OCI-LY7 (cell line): ENCODE data around the gene SEMA4D. TPM values are rescaled to one million over a fixed set of nuclear protein-coding genes. Genes with fewer than 3 reads are reported as not detected.

Experiments used
- BruUV-seq: library from RNA; stranded (reverse); fragments of 400-500 nt; replicated peaks from 2 replicates; lab custom pipeline; 2021; lab: Mats Ljungman, UMichigan
- CTCF ChIA-PET: fragments of 300-600 bp; sonication (Branson Sonifier 250); formaldehyde crosslinking; loops from one replicate; lab custom pipeline; 2022; ENCODE audit warnings: antibody characterized with exemption; ENCODE audit not compliant: unreplicated experiment; lab: Charles Lee
- POLR2A ChIA-PET: fragments of 300-600 bp; sonication (Branson Sonifier 250); formaldehyde crosslinking; loops from one replicate; lab custom pipeline; 2022; ENCODE audit warnings: antibody characterized with exemption; lab: Charles Lee
- DNase-seq: peaks from one replicate; pipeline ENCODE4 v3.0.0-alpha.2; 2015; ENCODE audit warnings: low spot score
- H2AFZ ChIP-seq: fragments of 200-600 bp; sonication (generic), shearing (Covaris generic); 2 replicates; pipeline ENCODE4 v1.6.1; 2014; ENCODE audit warnings: mild to moderate bottlenecking, antibody characterized with exemption, low read length, moderate library complexity
- H3K27ac ChIP-seq: fragments of 200-600 bp; sonication (generic); 2 replicates; pipeline ENCODE4 v1.5.1; 2014; ENCODE audit warnings: mixed run types, low read depth, mild to moderate bottlenecking, moderate library complexity, low read length, inconsistent platforms; ENCODE audit not compliant: poor library complexity, severe bottlenecking
- H3K36me3 ChIP-seq: fragments of 200-600 bp; sonication (generic); 2 replicates; pipeline ENCODE4 v1.6.1; 2014; ENCODE audit warnings: mild to moderate bottlenecking, antibody characterized with exemption, low read length, moderate library complexity, mixed read lengths; ENCODE audit not compliant: insufficient read depth
- H3K4me1 ChIP-seq: fragments of 200-600 bp; sonication (generic); 2 replicates; pipeline ENCODE4 v1.5.1; 2014; ENCODE audit warnings: mild to moderate bottlenecking, low read length; ENCODE audit not compliant: insufficient read depth, poor library complexity, severe bottlenecking
- H3K4me2 ChIP-seq: fragments of 200-600 bp; sonication (generic); 2 replicates; pipeline ENCODE4 v1.6.1; 2014; ENCODE audit warnings: mild to moderate bottlenecking, low read length
- H3K4me3 ChIP-seq: fragments of 200-600 bp; sonication (generic); 2 replicates; pipeline ENCODE4 v1.5.1; 2014; ENCODE audit warnings: mild to moderate bottlenecking, low read depth, low read length; ENCODE audit not compliant: poor library complexity, severe bottlenecking
- H3K79me2 ChIP-seq: fragments of 200-600 bp; sonication (generic); 2 replicates; pipeline ENCODE4 v1.6.1; 2016; ENCODE audit warnings: low read depth, mild to moderate bottlenecking, low read length, moderate library complexity, mixed read lengths; ENCODE audit not compliant: insufficient read depth
- H3K9me2 ChIP-seq: fragments of 200-600 bp; sonication (generic); 2 replicates; pipeline ENCODE4 v1.6.1; 2016; ENCODE audit warnings: mild to moderate bottlenecking, low read length, mixed read lengths; ENCODE audit not compliant: insufficient read depth
- H3K9me3 ChIP-seq: fragments of 200-600 bp; sonication (generic); 2 replicates; pipeline ENCODE4 v1.6.1; 2014; ENCODE audit warnings: mild to moderate bottlenecking, mixed run types, low read length, mixed read lengths
- H4K20me1 ChIP-seq: fragments of 200-600 bp; sonication (generic); 2 replicates; pipeline ENCODE4 v1.6.1; 2014; ENCODE audit warnings: mild to moderate bottlenecking, antibody characterized with exemption, low read length, moderate library complexity, mixed read lengths; ENCODE audit not compliant: insufficient read depth
- EZH2phosphoT487 ChIP-seq: fragments of 200-600 bp; sonication (generic); IDR thresholded peaks from 2 replicates; pipeline ENCODE4 v1.6.1; 2018; ENCODE audit warnings: low read depth, borderline replicate concordance, mild to moderate bottlenecking, mixed run types, antibody characterized with exemption, low read length, moderate library complexity, mixed read lengths
- intact Hi-C: fragments of 100-400 bp; cut with micrococcal nuclease; formaldehyde crosslinking; loops from one replicate; pipeline ENCODE4 v1.10.0; 2022; ENCODE audit not compliant: unreplicated experiment
- total RNA-seq, 2 experiments: library from RNA; depleted of rRNA in 1 of 2; stranded (reverse); fragments of >200 nt in 1 of 2; shearing (Covaris generic) in 1 of 2; gene quantifications; 2 replicates each; pipeline ENCODE4 v1.2.3, GENCODE V29; 2014 to 2022
- TF ChIP-seq, protein P1 (sequence below): fragments of 200-600 bp; sonication (generic); conservative IDR thresholded peaks from 2 replicates; pipeline ENCODE4 v1.5.1; 2014; ENCODE audit warnings: mild to moderate bottlenecking, antibody characterized with exemption, low read length, moderate library complexity, mixed read lengths

The SEMA4D gene
- total RNA-seq, 2 experiments from 2014 or later: 28.5 to 60.5 TPM

GRCh38 chr9:89361031-89361430, 136.9 kb downstream of the SEMA4D start:
- CTCF ChIA-PET: no interaction called here
- intact Hi-C loops: no loop called here
- peaks cover 69% of the 10 kb centered on the region for H3K36me3 ChIP-seq

DNA sequence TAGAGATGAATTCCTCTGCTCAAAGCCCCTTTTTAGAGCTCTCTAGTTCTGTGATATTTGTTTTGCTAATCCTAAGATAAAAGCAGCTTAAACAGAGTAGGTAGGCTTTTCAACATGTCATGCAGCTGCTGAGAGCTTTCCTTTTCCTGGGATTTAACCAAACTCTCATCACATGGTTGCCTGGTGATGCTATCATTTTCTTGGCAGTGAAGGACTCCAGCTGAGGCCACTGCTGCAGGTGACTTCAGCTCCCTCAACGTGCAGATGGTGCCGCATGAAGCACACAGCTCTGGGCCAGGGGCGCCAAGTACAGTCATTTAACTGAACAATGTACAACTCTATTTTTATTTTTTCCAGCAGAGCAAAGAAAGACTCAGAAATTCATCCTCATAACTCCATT, 137.4 kb downstream of the SEMA4D start:
- intact Hi-C loops: no loop called here
- H3K36me3 ChIP-seq: peaks cover 75% of the 10 kb centered on the region
- H4K20me1 ChIP-seq: no peaks in the 10 kb centered on the region
- CTCF ChIA-PET: no interaction called here
- H3K4me2 ChIP-seq: no peak overlapping the region
- no peak overlapping the region for H3K27ac ChIP-seq
- BruUV-seq: no TSS peak
- no peak overlapping the region for H2AFZ ChIP-seq
- H3K79me2 ChIP-seq: no peaks in the 10 kb centered on the region
- POLR2A ChIA-PET: interaction anchor here (0.9 to 1.5 kb wide), 2 partner anchors 14 to 18 kb away, joined by 3 read pairs; no protein-coding TSS in a partner anchor
- H3K4me3 ChIP-seq: no peak overlapping the region
- DNase-seq: no peak
- H3K9me3 ChIP-seq: no peaks in the 10 kb centered on the region
- H3K9me2 ChIP-seq: no peaks in the 10 kb centered on the region
- TF ChIP-seq EZH2phosphoT487: no peak
- TF ChIP-seq, protein P1, sequence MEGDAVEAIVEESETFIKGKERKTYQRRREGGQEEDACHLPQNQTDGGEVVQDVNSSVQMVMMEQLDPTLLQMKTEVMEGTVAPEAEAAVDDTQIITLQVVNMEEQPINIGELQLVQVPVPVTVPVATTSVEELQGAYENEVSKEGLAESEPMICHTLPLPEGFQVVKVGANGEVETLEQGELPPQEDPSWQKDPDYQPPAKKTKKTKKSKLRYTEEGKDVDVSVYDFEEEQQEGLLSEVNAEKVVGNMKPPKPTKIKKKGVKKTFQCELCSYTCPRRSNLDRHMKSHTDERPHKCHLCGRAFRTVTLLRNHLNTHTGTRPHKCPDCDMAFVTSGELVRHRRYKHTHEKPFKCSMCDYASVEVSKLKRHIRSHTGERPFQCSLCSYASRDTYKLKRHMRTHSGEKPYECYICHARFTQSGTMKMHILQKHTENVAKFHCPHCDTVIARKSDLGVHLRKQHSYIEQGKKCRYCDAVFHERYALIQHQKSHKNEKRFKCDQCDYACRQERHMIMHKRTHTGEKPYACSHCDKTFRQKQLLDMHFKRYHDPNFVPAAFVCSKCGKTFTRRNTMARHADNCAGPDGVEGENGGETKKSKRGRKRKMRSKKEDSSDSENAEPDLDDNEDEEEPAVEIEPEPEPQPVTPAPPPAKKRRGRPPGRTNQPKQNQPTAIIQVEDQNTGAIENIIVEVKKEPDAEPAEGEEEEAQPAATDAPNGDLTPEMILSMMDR: no peak
- H3K4me1 ChIP-seq: no peaks in the 10 kb centered on the region

More at GRCh38 chr9:89361031-89361430, 136.9 kb downstream of the SEMA4D start:
- Histone ChIP-seq H2AFZ (no peak overlapping the region), H4K20me1 (no peaks in the 10 kb centered on the region), H3K4me2 (no peak overlapping the region), H3K4me3 (no peak overlapping the region), H3K9me3 (no peaks in the 10 kb centered on the region), H3K79me2 (no peaks in the 10 kb centered on the region), H3K27ac (no peak overlapping the region), H3K4me1 (no peaks in the 10 kb centered on the region), H3K9me2 (no peaks in the 10 kb centered on the region)
- no TSS peak for BruUV-seq
- DNase-seq: no peak
- POLR2A ChIA-PET: interaction anchor here (1.5 kb wide), 1 partner anchor 15 kb away, joined by 3 read pairs; no protein-coding TSS in a partner anchor
- TF ChIP-seq EZH2phosphoT487: no peak
- TF ChIP-seq, protein P1: no peak

DNA sequence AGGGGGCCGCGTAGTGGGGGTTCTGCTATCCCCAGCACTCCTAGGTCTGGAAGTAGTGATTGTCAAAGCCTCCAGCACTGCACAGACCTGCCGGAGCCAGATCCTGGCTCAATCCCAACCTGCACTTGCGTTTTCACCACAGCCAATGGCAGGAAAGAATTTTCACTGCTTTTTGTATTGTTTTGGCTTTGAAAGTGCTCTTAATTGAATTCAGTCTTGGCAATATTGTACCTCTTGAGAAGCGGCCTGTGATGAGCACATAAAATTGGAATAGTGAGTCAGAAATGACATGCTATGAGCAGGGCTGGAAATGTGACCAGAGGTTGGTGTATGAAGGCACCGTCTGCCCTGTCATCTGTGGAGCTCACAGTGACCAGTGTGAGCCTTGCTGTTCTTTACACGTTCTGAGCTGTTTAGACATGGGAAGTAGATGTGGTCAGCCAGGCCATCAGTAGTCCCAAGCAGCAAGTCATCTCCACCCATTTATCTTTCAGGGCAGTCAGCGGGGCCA, 138.1 kb downstream of the SEMA4D start:
- Histone ChIP-seq H3K36me3 (peaks cover 81% of the 10 kb centered on the region), H2AFZ (no peak overlapping the region), H3K9me2 (no peaks in the 10 kb centered on the region), H3K4me3 (no peak overlapping the region), H3K9me3 (no peaks in the 10 kb centered on the region), H3K79me2 (no peaks in the 10 kb centered on the region), H3K27ac (no peak overlapping the region), H3K4me1 (no peaks in the 10 kb centered on the region), H3K4me2 (no peak overlapping the region), H4K20me1 (no peaks in the 10 kb centered on the region)
- ChIA-PET POLR2A (interaction anchor here (0.6 to 1.5 kb wide), 3 partner anchors 14 to 54 kb away, joined by 3 to 4 read pairs (median 3); no protein-coding TSS in a partner anchor), CTCF (no interaction called here)
- no TSS peak for BruUV-seq
- intact Hi-C loops: no loop called here
- no peak for DNase-seq
- TF ChIP-seq, protein P1: no peak
- no peak for TF ChIP-seq EZH2phosphoT487
